Activated T-cell treated with anti-CD3 and anti-CD28 coated beads for 24 hours (primary cell): Measurements from ENCODE around the gene OTOP2.
"Not testable (repeated sequence)": the region's sequence is repeated elsewhere in the genome, so short reads cannot be mapped to it uniquely, and the experiment has no call there.

Experiments
- DNase-seq: peaks from one replicate; pipeline ENCODE4 v3.0.0-alpha.2; 2020; ENCODE audit warnings: low read depth

The OTOP2 gene

DNA sequence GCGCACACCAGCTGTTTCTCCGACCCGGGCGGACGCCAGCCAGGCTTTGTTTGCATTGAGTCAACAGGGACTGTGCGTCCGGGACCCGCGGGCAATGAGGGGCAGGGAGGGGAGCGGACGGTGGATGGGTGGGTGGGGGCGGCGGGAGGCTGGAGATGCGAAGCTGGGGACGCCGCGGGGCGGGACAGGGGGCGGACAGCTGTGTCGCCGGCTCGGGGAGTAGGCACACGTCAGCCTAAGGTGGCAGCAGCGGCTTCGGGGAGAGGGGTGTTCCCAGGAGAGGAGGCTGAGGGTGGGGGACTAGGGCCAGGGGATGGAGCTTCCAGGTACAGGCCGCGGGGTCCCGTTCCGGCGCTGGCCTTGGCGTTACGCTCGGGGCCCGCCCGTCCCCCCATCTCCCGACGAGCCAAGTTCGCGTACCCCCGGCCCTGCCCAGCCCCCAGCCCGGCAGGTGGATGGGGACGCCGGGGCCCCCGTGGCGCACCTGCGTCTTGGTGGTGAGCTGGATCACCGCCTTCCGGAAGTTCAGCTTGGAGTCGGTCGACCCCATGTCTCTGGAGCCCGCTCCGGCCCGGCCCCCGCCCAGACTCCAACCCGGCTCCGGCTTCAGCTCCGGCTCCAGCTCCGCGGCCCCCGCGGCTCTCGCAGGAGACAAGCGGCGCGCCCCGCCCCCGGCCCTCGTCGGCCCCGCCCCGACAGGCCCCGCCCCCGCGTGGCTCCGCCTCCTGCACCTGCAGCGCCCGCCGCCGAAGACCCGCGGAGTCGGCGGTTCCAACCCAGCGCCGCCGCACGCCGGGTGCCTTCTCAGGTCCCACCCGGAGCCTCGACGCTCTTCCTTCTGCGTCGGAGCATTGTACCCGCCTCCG, 48.3 kb downstream of the OTOP2 start, which contains the start of gene HID1:
TSS of gene HID1 (minus strand) at position 653 of the 866 bp plus-strand sequence. CDS start at position 550, 103 bp downstream.
- DNase-seq, result peak; percentile 71

DNA sequence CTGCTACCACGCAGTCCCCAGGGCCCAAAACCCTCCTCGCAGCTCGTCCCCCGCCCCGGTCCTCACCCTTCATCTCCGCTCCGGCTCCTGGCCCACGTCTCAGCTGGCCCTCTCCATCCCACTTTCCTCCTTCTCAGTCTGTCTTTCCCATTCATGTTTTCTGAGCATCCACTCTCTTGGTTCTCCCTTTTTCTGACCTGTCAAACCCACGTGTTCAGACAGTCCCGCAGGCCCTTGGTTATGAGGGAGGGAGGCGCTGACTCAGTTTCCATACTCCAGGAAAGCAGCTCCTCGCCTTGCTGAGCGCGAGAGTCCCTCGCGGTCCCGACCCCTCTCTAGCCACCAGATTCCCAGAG, 48.9 kb downstream of the OTOP2 start:
- no peak for DNase-seq

DNA sequence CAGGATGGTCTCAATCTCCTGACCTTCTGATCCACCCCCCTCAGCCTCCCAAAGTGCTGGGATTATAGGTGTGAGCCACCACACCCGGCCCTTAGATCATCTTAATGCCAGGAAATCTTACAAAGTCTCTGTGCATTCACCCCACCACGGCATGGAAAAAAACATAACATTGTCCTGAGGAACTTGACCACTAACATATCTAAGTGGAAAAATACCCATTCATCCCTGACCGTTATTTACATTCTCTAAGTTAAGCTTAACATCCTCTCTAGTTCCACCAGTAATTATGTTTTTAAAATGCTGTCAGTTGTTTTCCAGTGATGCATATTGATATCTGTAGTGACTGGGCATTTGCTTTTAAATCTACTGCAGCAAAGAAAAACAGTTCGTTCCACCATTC, 51.9 kb downstream of the OTOP2 start:
- no peak for DNase-seq

DNA sequence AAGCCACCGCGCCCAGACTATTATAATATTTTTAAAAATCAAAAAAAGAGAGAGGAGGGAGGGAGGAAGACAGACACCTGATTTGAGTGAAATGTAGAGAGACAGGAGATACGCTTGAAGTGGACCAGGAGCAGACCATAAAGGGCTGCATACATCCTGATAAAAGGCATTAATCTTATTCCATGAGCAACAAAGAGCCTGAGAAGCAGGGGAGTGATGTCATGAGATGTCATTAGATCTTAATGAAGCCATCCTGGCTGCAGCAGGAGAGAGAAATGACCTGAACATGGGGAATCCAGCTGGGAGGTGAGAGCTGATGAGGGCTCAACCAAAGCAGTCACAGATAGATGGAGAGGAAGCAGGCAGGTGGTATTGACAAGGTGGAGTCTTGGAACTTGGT, 53.7 kb downstream of the OTOP2 start:
- DNase-seq, result no peak

DNA sequence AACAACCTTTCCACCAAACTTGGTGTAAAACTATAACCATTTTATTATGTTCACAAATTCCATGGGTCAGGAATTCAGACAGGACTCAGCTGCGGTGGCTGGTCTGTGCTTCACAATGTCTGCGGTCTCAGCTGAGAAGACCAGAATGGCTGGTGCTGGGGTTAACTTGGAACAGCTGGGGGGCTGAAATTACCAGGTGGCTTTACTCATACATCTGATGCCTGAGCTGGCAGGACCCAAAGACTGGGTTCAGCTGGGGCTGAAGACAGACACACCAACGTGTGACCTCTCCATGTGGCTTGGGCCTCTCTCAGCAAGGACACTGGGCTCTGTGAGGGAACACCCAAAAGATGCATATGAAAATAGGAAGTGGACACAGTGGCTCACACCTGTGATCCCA, 54.2 kb downstream of the OTOP2 start:
- no peak for DNase-seq

DNA sequence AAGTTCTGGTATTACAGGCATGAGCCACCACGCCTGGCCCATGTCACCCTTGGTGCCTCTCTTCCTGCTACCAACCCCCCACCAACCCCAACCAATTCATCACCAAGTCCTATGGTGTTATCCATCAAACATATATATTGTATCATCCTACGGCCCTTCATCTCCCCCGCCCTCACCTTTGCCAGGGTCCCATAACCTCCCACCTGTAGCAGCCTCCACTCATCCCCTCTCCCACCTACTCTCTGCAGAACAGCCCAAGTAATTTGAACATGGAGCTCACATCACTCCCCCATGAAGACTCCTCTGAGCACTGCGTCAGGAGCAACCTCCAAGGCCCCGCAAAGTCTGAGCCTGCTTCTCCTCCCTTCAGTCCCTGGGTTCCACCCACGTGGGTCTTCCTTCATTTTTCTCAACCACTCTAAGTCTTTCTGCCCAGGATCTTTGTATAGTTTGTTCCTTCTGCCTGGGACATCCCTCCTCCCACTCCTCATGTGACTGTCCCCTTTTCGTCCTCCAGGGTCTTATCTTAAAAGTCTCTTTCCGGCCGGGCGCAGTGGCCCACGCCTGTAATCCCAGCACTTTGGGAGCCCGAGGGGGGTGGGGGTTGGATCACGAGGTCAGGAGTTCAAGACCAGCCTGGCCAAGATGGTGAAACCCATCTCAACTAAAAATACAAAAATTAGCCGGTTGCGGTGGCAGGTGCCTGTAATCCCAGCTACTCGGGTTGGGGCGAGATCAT, 55.5 kb downstream of the OTOP2 start:
- DNase-seq, result no peak

DNA sequence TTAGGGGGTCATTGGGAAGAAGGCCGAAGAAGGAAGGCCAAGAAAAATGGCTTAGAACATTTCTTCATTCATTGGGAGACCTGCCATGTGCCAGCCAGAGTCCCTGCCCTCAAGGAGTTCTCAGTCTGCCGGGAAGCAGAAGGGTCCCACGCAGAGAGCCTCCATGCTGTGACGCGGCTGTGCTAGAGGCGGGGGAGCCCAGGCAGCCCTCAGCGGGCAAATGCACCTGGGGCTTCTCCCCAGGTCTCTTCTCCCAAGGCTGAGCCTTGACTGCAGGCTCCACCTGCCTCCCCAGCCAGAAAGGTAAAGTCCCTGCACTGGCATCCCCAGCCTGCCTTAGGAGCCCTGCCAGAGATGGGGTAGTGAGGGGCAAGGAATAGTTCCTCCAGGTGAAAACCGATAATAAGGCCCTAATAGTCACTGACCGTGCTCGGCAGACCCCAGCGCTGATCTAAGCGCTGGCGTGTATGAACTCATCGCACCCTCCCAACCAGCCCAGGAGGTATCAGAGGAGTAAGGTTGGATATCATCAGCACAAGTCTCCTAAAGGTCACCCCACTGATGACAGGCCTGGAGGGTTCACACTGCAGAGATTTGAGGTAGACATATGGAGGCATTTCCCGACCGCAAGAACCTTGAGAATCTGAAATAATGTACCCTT, 57.4 kb downstream of the OTOP2 start:
- no peak for DNase-seq

DNA sequence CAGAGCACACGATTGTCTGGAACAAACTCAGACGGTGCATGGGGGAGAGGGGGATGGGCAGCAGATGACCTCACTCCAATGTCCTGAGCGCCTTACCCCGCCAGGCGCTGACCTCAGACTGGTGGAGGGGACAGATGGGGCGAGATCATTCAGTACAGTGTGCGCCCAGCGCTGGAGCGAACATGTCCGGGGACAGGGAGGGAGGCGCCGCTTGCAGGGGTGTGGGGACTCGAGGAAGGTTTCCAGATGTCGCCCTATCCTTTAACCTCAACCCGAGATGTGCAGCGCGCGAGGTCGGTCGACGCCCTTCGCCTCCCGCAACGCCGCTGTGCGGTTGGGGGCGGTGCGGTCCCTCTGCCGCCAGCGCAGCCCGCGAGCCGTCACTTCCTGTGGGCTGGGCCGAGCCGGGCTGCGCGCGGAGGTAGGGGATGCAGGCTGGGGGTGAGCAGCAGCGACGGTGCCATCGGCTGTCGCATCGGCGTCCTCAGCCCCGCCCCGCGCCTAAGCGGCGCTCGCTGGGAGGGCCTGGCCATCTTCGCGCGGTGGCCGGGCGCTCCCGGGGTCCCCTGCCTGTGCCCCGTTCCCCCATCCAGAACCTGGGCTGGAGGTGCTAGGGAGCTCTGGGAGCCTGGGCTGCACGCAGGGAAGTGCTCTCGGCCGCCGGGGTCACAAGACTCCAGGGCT, 58.0 kb downstream of the OTOP2 start:
- peak; percentile 66 for DNase-seq

DNA sequence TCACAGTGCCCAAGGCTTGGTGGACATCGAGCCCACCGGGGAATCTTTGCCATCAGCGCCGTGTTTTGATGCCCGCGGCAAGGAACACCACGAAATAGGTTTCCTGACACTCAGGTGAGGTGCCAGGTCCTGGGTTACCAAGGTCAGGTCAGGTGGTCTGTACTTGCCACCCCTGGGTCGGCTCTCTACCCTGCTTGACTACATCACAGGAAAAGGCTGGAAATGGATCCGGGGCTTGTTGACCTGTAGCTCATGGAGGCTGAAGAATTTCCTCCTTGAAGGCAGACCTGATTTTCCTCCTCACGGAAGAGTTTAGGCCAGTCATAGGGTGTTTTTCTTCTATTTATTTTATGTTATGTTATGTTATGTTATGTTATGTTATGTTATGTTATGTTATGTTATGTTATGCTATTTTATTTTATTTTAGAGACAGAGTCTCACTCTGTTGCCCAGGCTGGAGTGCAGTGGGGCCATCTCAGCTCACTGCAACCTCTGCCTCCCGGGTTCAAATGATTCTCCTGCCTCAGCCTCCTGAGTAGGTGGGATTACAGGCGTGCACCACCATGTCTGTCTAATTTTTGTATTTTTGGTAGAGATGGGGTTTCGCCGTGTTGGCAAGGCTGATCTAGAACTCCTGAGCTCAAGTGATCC, 58.7 kb downstream of the OTOP2 start:
- DNase-seq, result not testable (repeated sequence)
